Right atrium auricular region (tissue), 2 donors: ENCODE data around the gene DLG2. TPM values are rescaled to one million over a fixed set of nuclear protein-coding genes. Genes with fewer than 3 reads are reported as not detected.

Experiments used
- DNase-seq: peaks from one replicate; pipeline ENCODE4 v3.0.0-alpha.2; 2019; ENCODE audit warnings: low spot score
- H3K27ac ChIP-seq, 2 donors: fragments of 200-600 bp; sonication (generic); 1 replicate in 1 of 2; 2 replicates in 1 of 2; pipeline ENCODE4 v1.5.1; 2016 to 2019
- H3K27me3 ChIP-seq, 2 donors: fragments of 200-600 bp; sonication (generic); one replicate each; pipeline versions ENCODE4 v1.5.1 to v1.6.0; 2017 to 2019
- H3K36me3 ChIP-seq: fragments of 200-600 bp; sonication (generic); one replicate; pipeline ENCODE4 v1.5.1; 2016
- H3K4me1 ChIP-seq, 2 donors: fragments of 200-600 bp; sonication (generic); one replicate each; pipeline versions ENCODE4 v1.5.1 to v1.6.0; 2017 to 2019
- H3K4me3 ChIP-seq, 2 donors: fragments of 200-600 bp; sonication (generic); 1 replicate in 1 of 2; 2 replicates in 1 of 2; pipeline ENCODE4 v1.5.1; 2017 to 2019; ENCODE audit warnings: mild to moderate bottlenecking in 1 of 2, moderate library complexity in 1 of 2
- H3K9me3 ChIP-seq, 2 donors: fragments of 200-600 bp; sonication (generic); one replicate each; pipeline ENCODE4 v1.5.1; 2019
- CTCF ChIP-seq, 2 donors: fragments of 200-600 bp; sonication (generic); IDR thresholded peaks; one replicate each; pipeline ENCODE4 v1.5.1; 2019; ENCODE audit warnings: antibody characterized with exemption in 2 of 2
- total RNA-seq, 2 donors: library from RNA; depleted of rRNA; stranded (reverse); fragments of >200 nt; gene quantifications; one replicate each; pipeline ENCODE4 v1.1.0, GENCODE V29; 2016

The DLG2 gene
- total RNA-seq, 2 donors from 2014 or later, result 6.6 to 6.7 TPM

- Histone ChIP-seq H3K36me3 (no peaks in the 10 kb centered on the region), H3K4me3 (no peak overlapping the region), H3K27me3 (no peaks in the 10 kb centered on the region), H3K9me3 (no peaks in the 10 kb centered on the region), H3K4me1 (no peaks in the 10 kb centered on the region), H3K27ac (no peak overlapping the region)
- TF ChIP-seq CTCF (IDR thresholded peaks at IDR 0.05), result no peak
- DNase-seq, result no peak
Measured at GRCh38 chr11:84563356-84563755, 1063.8 kb downstream of the DLG2 start.

- Histone ChIP-seq H3K27me3 (no peaks in the 10 kb centered on the region), H3K4me3 (no peak overlapping the region), H3K36me3 (no peaks in the 10 kb centered on the region), H3K4me1 (no peaks in the 10 kb centered on the region), H3K9me3 (no peaks in the 10 kb centered on the region), H3K27ac (no peak overlapping the region)
- DNase-seq, result no peak
- TF ChIP-seq CTCF (IDR thresholded peaks at IDR 0.05), result no peak
Measured at GRCh38 chr11:84560206-84560605, 1066.9 kb downstream of the DLG2 start.

- Histone ChIP-seq H3K9me3 (no peaks in the 10 kb centered on the region), H3K4me3 (no peak overlapping the region), H3K36me3 (no peaks in the 10 kb centered on the region), H3K27ac (no peak overlapping the region), H3K4me1 (no peaks in the 10 kb centered on the region), H3K27me3 (no peaks in the 10 kb centered on the region)
- DNase-seq, result no peak
- TF ChIP-seq CTCF (IDR thresholded peaks at IDR 0.05), result peak; percentile 55 to 83
Measured at GRCh38 chr11:84558085-84558905, 1068.8 kb downstream of the DLG2 start.

GRCh38 chr11:84552791-84553190 lies 1074.4 kb downstream of the DLG2 start:
- H3K36me3 ChIP-seq, result no peaks in the 10 kb centered on the region
- no peaks in the 10 kb centered on the region for H3K27me3 ChIP-seq
- H3K27ac ChIP-seq, result no peak overlapping the region
- no peak for TF ChIP-seq CTCF (IDR thresholded peaks at IDR 0.05)
- H3K4me3 ChIP-seq, result no peak overlapping the region
- no peak for DNase-seq
- no peaks in the 10 kb centered on the region for H3K9me3 ChIP-seq
- no peaks in the 10 kb centered on the region for H3K4me1 ChIP-seq

GRCh38 chr11:84549217-84549616 lies 1077.9 kb downstream of the DLG2 start:
- H3K27ac ChIP-seq, result no peak overlapping the region
- no peak overlapping the region for H3K4me3 ChIP-seq
- H3K27me3 ChIP-seq, result no peaks in the 10 kb centered on the region
- DNase-seq, result no peak
- no peaks in the 10 kb centered on the region for H3K4me1 ChIP-seq
- TF ChIP-seq CTCF (IDR thresholded peaks at IDR 0.05), result no peak
- no peaks in the 10 kb centered on the region for H3K9me3 ChIP-seq
- no peaks in the 10 kb centered on the region for H3K36me3 ChIP-seq

GRCh38 chr11:84544566-84544965 lies 1082.6 kb downstream of the DLG2 start:
- Histone ChIP-seq H3K36me3 (no peaks in the 10 kb centered on the region), H3K27me3 (no peaks in the 10 kb centered on the region), H3K4me3 (no peak overlapping the region), H3K4me1 (no peaks in the 10 kb centered on the region), H3K9me3 (no peaks in the 10 kb centered on the region), H3K27ac (no peak overlapping the region)
- TF ChIP-seq CTCF (IDR thresholded peaks at IDR 0.05), result no peak
- DNase-seq, result no peak
